ENCODE data around the gene WDR93.
"Not testable (repeated sequence)": the region's sequence is repeated elsewhere in the genome, so short reads cannot be mapped to it uniquely, and the experiment has no call there.

The WDR93 gene

DNA sequence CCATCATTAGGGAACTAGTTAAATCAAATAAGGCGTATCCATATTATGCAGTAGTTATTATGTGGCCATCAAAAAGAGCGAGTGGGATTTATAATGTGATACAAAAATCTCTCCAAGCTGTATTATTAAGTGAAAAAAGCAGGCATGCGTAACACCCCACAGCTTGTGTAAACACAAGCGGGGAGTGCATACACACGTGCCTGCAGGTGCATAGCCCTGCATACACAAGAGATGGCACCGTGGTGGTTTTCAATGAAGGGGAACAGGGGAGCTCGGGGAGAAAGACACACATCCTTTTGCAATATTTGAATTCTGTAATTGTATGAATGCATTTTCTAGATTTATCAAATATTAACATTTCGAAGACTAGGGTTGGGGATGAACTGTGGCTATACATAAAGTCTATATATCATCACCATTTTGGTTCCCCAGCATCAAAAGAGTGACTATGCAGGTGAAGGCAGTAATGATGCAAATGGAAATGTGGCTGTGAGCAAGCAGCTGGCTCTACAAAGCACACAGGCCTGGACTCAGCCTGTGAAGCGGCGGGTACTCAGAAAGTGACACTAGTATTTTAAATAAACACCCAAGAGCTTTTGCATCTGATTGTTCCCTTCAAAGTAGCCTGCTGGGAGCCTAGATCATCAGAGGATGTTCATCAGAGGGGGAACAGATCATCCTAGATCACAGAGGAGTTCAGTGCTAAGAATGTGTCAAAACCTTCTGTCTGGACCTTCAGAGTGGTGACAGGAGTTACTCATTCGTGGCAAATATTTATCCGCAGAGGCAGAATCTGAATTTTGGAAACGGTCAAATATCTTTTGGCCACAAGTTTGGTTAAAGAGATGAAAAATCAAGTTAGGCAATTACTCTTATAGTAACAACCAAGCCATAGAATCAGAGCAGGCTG lies 25.9 kb upstream of the WDR93 start:
- DNase-seq: no peak

DNA sequence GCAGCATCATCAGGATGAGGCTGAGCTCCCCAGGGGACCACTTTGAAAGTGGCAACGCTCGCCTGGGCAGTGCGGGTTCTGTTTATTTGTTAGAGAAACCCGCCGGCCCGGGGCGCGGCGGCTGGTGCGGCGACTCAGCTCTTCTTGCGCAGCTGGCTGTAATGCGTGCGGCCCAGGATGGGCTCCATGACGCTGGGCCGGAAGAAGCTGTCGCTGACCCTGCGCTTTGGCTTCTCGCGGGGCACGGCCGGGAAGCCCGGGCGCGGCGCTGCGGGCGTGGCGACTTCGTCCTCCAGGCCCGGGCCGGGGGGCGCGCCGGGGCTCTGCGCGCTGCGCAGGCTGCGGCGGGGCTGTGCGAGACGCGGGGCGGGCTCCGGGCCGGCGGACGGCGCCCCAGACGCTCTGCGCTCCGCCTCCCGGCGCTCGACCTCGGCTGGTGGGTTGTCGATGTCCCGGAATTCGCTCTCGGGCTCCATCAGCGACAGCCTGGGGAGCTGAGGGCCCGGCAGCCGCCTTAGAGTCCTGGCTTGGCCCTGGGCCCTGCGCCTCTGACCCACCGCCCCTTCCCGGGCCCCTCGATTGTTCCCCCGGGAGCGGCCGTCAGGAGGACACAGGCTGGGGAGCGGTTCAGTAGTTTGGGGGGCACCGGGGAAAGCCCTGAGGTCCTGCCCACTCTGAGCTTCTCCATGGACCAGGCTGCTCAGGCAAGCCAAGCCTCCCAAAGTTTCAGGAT lies 25.0 kb upstream of the WDR93 start:
- no peak for DNase-seq

DNA sequence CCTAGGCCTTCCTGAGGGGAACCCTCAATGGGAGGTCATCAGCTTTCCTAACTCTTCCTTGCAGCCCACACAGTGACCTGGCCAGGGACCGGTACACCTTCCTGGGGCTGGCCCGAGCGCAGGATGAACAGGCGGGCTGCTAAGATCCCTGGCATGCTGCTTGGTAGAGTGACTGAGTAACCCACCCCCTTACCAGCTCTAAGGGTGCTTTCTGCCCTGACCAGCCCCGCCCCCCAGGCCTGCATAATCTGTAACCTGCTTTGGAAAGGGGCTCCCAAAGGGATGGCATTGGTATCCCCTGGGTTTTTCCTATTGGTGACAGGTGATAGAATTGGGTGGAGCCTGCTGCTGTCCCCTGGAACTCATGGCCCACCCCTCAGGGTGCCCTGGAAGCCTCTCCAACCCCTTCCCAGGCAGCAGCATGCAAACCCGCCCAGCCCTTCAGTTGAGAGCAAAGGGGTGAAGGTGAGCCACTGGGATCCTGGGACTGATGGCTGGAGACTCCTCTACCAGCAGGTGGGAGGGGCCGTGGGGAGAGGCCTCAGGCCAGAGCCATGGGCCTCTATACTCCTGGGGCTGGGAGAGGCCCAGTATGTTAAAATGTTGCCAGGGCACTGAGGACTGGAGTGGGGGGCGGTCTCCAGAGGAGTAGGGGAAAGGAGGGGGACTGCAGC lies 24.3 kb upstream of the WDR93 start:
- DNase-seq: no peak

DNA sequence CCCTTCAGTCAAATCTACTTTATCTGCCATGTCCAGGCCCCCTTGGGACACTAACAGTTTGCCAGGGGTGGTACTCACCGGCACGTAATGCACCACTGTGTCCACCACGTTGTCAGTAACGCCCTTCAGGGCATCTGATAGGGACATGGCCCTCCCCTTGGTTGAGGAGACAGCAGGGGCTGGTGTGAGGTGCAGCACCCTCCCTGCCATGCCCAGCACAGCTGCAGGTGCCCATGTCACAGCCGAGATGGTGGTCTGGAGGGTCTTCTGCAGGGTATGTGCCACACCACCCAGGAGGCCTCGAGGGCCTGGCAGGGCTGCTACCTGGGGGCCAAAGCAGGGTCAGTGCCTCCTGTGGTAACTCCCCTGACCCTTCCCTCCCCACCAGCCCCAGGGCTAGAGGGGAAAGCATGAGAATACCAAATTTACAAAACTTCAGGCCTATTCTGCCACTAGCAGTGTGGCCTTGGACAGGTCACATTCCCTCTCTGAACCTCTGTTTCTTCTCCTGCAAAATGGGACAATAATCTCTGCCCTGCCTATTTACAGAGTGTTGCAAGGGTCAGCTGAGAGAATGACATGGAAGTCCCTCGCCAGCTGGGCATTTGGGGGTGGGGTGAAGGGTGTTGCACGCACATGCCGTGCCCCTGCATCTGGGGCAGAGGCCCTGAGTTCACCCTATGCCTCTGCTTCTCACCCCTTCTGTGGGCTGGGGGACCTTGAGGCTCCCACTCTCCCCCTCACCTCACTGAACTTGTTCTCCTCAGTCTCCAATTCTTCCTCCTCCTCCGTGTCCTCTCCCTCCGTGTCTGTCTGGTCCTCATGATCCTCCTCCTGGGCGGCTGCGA lies 23.5 kb upstream of the WDR93 start:
- no peak for DNase-seq

DNA sequence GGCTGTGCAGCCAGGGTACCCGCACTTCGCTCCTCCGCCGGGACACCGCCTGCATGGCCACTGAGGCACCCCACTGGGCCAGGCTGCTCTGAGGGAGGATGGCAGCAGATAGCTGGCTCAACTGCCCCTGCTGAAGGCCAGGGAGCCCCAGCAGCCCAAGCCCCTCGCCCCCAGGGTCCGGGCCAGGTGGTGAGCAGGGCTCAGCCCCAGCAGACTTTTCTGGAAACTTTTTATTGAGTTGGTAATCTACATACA lies 23.0 kb upstream of the WDR93 start:
- DNase-seq: no peak

DNA sequence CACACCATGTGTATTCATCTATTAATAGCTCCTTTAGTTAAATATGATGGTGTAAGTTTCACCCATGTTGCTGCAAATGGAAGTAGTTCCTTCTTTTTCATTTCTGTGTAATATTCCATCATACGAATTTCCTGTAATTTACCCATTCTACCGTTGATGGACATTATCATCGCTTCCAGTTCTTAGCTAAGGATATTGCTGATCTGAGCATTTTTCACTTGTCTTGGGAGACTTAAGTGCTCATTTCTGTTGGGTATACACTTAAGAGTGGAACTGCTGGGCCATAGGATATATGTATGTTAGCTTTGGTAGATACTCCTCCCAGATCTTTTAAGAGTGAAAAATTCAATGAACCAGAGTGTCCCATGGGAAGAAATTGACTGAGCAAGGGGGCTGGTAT lies 22.4 kb upstream of the WDR93 start:
- DNase-seq: no peak

DNA sequence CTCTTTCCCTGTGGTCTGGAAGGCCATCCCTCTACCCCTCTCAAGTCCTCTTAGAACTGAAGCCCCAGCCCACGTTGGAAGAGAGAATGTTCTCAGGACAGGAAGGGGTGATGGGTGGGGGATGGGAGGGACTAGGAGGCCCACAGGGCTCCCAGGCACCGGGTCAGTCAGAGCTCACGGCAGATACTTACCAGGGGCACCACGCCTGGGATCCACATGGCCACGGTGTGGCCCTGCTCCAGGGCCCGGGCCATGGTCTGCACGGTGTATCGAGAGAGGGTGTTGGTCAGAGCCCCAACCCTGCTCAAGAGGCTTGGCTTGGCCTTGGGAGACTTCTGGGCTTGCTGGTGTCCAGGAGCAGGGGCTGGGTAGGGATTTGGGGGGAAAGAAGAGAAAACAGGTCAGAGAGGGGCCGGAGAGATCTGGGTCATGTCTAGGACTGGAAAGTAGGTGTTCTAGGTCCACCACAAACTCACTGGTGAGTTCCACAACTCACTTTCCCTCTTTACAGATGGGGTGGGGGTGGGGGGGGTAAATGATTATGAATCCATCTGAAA lies 21.2 kb upstream of the WDR93 start:
- DNase-seq: no peak

DNA sequence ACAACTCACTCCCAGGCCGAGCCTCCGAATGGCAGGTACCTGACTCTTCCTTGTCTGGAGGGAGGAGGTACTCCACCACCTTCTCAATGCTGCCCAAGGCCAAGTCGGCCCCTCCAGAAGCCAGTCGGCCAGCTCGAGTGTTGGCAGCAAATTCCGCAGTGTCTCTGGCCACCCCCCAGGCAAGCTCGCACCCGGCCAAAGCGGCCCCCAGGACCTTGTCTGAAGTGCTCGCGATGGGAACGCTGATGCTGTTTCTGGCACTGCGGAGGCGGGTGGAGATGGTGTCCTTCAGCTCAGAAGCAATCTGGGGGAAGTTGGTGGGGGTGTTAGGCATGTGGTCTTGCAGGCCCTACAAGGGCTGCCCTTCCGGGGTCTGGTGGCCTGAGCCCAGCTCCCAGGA lies 20.7 kb upstream of the WDR93 start:
- no peak for DNase-seq

DNA sequence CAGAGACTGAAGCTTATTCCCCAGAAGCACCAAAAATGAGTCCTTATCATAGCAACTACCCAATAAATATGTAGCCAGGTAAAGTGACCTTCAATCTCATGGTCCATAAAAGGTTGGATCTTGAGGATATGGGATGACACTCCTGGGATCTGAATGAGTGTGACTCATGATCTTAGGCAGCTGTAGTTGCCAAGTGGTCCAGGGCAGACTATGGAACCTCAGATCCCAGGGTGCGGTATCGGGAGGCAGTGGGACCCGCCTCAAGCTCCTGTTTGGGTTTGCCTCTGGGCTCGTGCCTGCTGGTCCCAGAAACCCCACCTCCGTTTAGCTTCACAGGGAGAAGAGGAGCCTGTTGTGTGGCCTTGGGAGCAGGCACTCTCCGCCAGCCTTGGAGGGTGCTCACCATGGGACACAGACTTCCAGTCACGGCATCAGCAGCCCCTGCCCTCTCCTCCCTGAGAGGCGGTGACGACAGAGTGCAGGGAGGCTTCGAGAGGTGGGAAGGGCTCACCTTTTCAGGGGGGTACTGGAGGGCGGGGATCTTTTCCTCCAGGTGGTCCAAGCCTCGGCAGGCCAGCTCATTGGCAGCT lies 19.5 kb upstream of the WDR93 start:
- DNase-seq: no peak

DNA sequence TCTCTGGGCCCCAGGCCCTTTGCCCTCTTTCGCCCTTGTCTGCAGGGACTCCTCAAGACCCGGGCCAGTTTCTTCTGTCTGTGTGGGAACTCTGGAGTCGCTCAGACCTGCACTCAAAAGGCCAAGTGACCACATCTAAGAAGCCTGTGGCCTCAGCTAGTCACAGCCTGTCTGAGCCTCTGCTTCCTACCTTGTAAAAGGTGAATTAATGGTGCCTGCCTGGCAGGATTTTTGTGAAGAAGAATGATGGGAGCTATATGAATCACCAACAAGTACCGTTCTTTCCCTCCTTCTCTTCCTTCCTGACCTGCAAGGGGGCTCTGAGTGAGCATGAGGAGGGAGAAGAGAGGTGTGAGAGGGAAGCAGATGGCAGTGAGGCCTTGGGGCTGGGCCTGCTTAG lies 18.9 kb upstream of the WDR93 start:
- DNase-seq: no peak

DNA sequence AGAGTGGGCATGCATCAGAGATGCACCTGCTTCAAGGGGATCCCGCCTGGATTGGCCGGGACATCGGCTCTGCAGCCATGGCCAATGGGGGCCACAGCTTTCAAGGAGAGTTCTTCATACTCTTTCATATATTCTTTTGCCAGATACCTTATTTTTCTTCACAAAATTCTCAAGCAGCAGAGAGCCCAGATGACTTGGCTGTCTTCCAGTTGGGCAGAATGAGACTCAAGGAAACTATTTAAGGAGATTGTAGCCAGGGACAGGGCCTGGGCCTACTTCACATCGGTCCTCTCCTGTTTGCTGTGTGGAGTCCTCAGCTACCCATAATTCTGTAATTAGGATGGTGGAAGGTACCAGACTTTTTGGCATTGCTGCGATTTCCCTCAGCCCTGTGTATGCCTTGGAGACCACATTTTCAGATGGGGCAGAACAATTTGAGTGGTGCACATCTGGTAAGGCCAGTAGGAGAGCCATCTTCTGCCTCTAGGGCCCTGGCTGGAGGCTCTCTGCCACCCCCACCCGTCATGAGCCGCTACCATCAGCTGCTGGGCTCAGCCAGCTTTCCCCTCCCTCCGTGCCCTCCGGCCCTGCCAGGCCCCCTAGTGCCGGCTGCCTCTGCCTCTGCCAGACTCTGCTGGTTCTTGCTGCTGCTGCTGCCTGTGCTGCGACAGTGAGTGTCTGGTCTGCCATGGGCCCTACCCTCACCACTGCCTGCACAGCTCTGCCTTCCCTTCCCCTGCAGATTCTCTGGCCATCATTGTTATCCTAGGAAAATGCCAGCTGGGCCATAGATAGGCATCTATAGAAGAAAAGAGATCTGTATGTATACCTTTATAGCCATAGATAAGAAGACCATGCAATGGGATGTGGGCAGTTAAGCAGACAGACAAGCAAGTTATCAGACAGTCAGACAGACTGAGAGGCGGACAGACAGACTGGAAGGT lies 18.1 kb upstream of the WDR93 start:
- DNase-seq: no peak

DNA sequence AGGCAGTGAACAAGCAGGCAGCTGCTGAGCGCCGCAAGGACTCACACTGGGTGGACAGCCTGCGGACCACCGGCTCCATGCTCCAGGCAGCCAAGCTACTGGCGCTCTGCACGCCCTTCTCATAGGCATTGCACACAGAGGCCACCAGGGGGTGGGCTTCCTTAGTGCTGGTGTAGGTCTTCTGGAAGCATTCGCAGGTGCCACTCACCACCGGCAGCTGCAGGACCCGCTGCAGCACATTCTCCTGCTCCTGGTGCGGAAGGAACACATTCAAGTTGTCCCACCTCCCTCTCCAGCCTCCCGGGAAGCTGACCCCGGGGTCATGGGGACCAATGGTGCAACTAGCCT lies 17.5 kb upstream of the WDR93 start:
- no peak for DNase-seq

DNA sequence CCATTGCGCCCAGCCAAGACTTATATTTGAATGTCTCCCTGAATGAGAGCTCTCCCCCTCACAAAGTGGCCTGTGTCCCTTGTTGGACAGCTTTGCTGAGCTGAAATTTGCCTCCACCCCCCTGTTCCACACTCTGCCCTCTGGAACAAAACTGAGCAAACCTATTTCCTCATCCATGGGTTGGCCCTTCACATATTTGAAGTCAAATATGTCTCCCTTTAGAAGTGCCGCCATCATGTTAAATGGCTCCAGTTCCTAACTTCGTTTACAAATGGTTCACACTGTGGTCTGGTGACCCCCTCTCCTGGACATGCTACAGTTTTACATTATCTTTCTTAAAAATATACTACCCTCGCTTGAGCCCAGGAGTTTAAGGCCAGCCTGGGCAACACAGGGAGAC lies 16.1 kb upstream of the WDR93 start:
- no peak for DNase-seq

DNA sequence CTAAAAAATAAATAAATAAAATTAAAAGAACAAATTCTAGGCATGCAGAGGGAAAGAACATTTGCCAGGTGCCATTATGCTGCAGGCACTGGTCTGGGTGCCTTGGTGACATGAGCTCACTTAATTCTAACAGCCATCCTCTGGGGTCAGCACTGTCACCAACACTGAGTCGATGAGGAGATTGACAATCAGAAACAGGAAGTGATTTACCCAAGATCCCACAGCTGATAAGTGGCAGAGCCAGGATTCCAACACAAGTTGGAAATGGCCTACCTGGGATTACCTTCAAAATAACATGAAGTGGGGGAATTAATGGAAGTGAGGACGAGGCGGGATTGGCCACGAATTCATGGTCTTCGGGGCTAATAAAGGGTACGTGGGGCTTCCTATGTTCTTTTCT lies 15.0 kb upstream of the WDR93 start:
- no peak for DNase-seq

DNA sequence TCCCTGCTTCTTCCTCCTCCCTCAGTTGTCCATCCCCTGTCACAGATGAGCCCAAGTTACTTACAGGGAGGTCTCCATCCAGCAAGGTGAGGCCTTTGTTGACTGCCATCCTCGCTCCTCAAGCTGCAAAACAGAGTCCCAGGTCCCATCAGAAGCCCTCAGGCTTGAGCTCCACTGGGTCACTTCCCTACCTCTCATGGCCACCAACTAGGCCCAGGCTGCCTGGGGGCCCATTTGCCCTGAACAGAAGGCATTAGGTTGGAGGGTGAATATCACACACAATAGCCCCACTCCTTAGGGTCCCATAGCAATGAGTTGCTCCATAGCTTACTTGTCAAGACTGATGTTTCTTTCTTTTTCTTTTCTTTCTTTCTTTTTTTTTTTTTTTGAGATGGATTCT lies 13.2 kb upstream of the WDR93 start:
- no peak for DNase-seq

DNA sequence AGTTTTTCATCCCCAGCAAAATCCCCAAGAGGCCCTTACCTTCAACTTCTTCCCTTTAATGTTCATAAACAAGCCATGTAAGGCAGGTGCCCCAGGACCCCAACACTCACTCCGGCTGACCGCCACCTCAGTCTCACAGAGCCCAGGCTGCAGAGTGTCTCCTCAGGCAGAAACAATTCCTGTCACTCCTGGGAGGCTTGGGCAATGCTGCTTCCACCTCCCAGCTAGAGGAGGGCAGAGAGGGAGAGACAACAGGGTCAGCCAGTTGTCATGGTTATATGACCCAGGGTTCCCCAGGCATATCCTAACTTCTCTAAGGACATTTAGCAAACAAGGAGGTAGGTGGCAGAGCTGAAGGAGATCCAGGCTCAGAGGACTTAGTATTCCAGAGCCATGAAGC lies 11.4 kb upstream of the WDR93 start, which contains the start of gene PLIN1:
TSS of gene PLIN1 (minus strand) at position 156 of the 400 bp plus-strand sequence. CDS start 1,878 bp downstream, outside the sequence.
- DNase-seq: no peak

DNA sequence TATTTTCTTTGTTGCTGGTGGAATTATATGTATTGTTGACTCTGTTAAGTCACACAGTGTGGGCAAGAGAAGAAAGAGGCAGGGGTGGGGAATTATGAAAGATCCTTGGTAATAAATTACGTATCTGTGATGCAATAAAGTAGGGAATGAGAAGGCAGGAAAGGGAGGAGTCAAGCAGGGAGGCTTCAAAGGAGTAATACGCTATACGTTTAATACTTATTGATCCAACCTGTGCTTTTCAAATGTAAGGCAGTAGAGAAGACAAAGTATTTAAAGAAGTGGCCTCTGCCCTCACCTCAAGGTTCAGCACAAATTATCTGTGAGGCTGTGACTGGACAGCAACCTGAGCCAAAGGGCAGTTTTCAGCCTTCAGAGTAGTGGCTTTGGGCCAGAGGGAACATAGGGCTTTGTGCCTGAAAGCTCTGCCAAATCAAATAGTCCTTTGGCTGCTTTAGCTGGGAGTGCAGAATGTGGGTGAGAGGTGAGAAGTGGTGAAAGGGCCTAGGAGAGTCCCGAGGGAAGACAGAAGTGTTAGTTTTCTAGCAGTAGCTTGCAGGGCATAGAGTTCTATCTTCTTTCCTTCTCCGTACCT lies 10.2 kb upstream of the WDR93 start:
- DNase-seq: no peak

DNA sequence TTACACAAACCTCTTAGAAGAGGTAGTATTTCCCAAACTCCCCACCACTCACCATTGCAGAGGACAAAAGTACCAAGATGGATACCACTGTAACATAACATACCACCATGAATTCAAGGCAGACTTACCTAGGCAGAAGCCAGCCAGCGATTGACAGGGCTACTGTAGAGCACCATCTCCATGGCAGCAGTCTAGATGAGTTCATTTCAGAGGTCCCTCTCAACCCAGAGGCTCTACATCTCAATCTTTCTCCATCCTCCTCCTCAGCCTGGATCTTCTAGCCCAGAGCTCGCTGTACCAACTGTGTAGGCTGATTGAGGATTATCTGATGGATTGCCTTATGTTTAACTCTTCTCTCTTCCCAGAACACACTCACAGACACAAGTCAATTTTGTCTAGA lies 9.5 kb upstream of the WDR93 start:
- DNase-seq: no peak

DNA sequence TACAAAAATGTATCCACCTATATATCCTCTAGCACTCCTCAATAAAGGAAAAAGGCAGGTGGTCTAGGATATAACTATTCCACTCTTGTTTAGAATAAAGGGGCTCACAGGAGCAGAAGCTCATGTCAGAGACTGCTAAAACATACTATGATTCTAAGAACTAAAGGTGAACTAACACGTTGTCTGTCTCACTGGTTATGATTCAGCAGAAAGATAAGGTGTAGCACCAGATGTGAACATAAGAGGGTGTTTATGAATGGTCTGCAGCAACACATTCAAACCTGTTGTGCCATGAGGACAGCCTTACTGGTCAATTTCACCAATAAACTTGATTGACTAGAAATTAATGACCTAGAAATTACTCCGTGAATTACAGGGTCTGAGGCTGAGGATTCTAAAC lies 4.6 kb upstream of the WDR93 start:
- no peak for DNase-seq

DNA sequence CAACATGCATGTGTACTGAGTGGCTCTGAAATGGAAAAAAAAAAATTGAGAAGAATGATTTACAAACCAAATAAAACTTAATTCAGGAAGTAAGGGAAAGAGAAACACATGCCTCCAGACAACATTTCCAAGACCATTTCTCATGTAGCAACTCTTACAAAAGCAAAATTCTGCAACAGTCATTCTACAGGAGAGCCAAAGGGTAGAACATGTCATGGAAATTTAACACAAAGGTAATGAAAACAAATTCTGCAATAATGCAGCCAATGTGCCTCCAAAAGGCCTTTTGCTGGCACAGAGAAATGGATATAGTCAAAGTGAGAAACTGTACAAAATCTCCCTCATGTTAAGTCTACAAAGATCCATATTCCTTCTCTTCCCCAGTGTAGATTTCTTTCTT lies 4.1 kb upstream of the WDR93 start:
- DNase-seq: no peak

DNA sequence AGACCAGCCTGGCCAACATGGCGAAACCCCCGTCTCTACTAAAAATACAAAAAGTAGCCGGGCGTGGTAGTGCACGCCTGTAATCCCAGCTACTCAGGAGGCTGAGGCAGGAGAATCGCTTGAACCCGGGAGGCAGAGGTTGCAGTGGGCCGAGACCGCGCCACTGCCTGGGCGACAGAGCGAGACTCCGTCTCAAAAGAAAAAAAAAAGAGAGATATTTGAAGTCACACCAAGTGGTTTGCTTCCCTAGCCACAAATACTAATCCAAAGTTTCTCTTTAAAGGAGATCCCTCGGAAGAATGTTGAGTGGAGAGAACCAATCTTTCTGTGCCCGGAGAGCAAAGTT lies 708 bp upstream of the WDR93 start:
- DNase-seq: not testable (repeated sequence)

All from T1000 (cell line).